ENCODE measurements around the gene ADCY4. TPM values are rescaled to one million over a fixed set of nuclear protein-coding genes. Genes with fewer than 3 reads are reported as not detected.

The ADCY4 gene
- total RNA-seq, 1 experiment from 2014 or later, result 0.86 TPM

GRCh38 chr14:24329736-24330135, 5.1 kb downstream of the ADCY4 start:
- no peak for ATAC-seq
- no peak for DNase-seq (ENCODE audit: low read depth, low spot score)
- ChIA-PET CTCF (interaction anchor here (1.4 to 2.9 kb wide), 2 partner anchors 102 to 107 kb away, joined by 9 to 17 read pairs; no protein-coding TSS in a partner anchor), RAD21 (ENCODE audit: low non-redundant PET in 1 of 2, low total read pairs in 2 of 2, uncharacterized antibody in 2 of 2, unreplicated experiment in 2 of 2) (interaction anchor here in 1 of 2 experiments (0.8 kb wide), 1 partner anchor 102 kb away, joined by 3 read pairs; no protein-coding TSS in a partner anchor), POLR2A (interaction anchor here (1.1 kb wide), 1 partner anchor 102 kb away, joined by 4 read pairs; no protein-coding TSS in a partner anchor)
- Histone ChIP-seq H3K27ac (ENCODE audit: low read depth, low read length) (no peak overlapping the region), H3K9me3 (ENCODE audit: control insufficient read depth in 1 of 2, insufficient read depth in 1 of 2, low read depth in 1 of 2, low read length in 2 of 2) (no peaks in the 10 kb centered on the region), H3K4me1 (ENCODE audit: control insufficient read depth in 1 of 2, insufficient read depth in 2 of 2, low read length in 2 of 2) (peaks cover 4 to 12% of the 10 kb centered on the region in 2 experiments), H4K20me1 (ENCODE audit: insufficient read depth) (no peaks in the 10 kb centered on the region), H3K27me3 (ENCODE audit: insufficient read depth, low read length) (no peaks in the 10 kb centered on the region), H3K79me2 (ENCODE audit: insufficient read depth, low read length) (no peaks in the 10 kb centered on the region), H2AFZ (ENCODE audit: low read depth, low read length, poor library complexity, severe bottlenecking) (no peak overlapping the region), H3K36me3 (ENCODE audit: control insufficient read depth in 1 of 2, insufficient read depth in 2 of 2, low read length in 2 of 2) (no peaks in the 10 kb centered on the region), H3K9me2 (ENCODE audit: insufficient read depth) (no peaks in the 10 kb centered on the region), H3K9ac (ENCODE audit: low read length) (no peak overlapping the region), H3K4me2 (ENCODE audit: low read length) (no peak overlapping the region), H3K4me3 (replicated peaks in 1 of 2; ENCODE audit: low read depth in 1 of 2, low read length in 2 of 2) (no peak overlapping the region)
- no peak for TF ChIP-seq REST (IDR thresholded peaks at IDR 0.05; ENCODE audit: low read depth)
- TF ChIP-seq ELF1 (IDR thresholded peaks at IDR 0.05; ENCODE audit: borderline replicate concordance, low read depth), result no peak
- no peak for TF ChIP-seq RAD21 (IDR thresholded peaks at IDR 0.05; ENCODE audit: low read depth)
- no peak for TF ChIP-seq ZNF274 (IDR thresholded peaks at IDR 0.05; ENCODE audit: low read depth, low read length)
- no peak for TF ChIP-seq ATF3 (IDR thresholded peaks at IDR 0.05)
- TF ChIP-seq ZFX (IDR thresholded peaks at IDR 0.05), result no peak
- no TSS peak for BruUV-seq (replicated peaks)
- intact Hi-C loops (cut with micrococcal nuclease), result no loop called here
